Heart right ventricle (tissue), 16 donors: ENCODE results near the gene CXCL11. TPM values are rescaled to one million over a fixed set of nuclear protein-coding genes. Genes with fewer than 3 reads are reported as not detected.

Experiments used
- ATAC-seq, 8 donors: fragments of 200-7000 bp; cut with Tn5 transposase; one replicate each; pipeline ENCODE4 v1.9.1; 2020; ENCODE audit warnings: mild to moderate bottlenecking in 8 of 8, moderate library complexity in 8 of 8, moderate number of reproducible peaks in 1 of 8
- DNase-seq, 2 donors: peaks; one replicate each; pipeline ENCODE4 v3.0.0-alpha.2; 2020
- H3K27ac ChIP-seq, 10 donors: fragments of 200-600 bp; sonication (generic) in 2 of 10; one replicate each; pipeline versions ENCODE4 v1.5.0 to v1.8.0; 2020 to 2022; ENCODE audit warnings: mild to moderate bottlenecking in 3 of 10
- H3K27me3 ChIP-seq, 7 donors: fragments of 200-600 bp; one replicate each; pipeline ENCODE4 v1.8.0; 2021 to 2022; ENCODE audit warnings: mild to moderate bottlenecking in 2 of 7
- H3K36me3 ChIP-seq, 9 donors: fragments of 200-600 bp; sonication (generic) in 1 of 9; one replicate each; pipeline versions ENCODE4 v1.5.0 to v1.8.0; 2020 to 2022; ENCODE audit warnings: mild to moderate bottlenecking in 2 of 9
- H3K4me1 ChIP-seq, 9 donors: fragments of 200-600 bp; sonication (generic) in 1 of 9; one replicate each; pipeline versions ENCODE4 v1.5.0 to v1.8.0; 2020 to 2022; ENCODE audit warnings: mild to moderate bottlenecking in 4 of 9
- H3K4me3 ChIP-seq, 10 donors: fragments of 200-600 bp; sonication (generic) in 2 of 10; one replicate each; pipeline versions ENCODE4 v1.5.0 to v1.8.0; 2020 to 2022; ENCODE audit warnings: mild to moderate bottlenecking in 7 of 10, moderate library complexity in 2 of 10
- H3K9me3 ChIP-seq, 11 donors: fragments of 200-600 bp in 10 of 11; sonication (generic) in 2 of 11; one replicate each; pipeline versions ENCODE4 v1.5.0 to v1.8.0; 2013 to 2022; ENCODE audit warnings: mild to moderate bottlenecking in 2 of 11, control low read depth in 1 of 11, moderate library complexity in 1 of 11
- CTCF ChIP-seq, 9 donors: fragments of 200-600 bp; sonication (generic) in 2 of 9; IDR thresholded peaks; one replicate each; pipeline versions ENCODE4 v1.5.0 to v1.8.0; 2021 to 2022; ENCODE audit warnings: antibody characterized with exemption in 9 of 9, mild to moderate bottlenecking in 5 of 9, moderate library complexity in 1 of 9
- WGBS, 2 donors: extraction: QIAGEN DNeasy Blood & Tissue Kit; methylation state at CpG; one replicate each; pipeline ENCODE4 v1.1.7; 2013; ENCODE audit warnings: inconsistent platforms in 1 of 2; 5-methylcytosine and 5-hydroxymethylcytosine counted together
- intact Hi-C, 10 donors: fragments of 100-400 bp; cut with DNase I; formaldehyde crosslinking; loops; one replicate each; pipeline versions ENCODE4 v1.11.1 to v1.14.2; 2022
- polyA plus RNA-seq, 2 donors: library from polyadenylated mRNA; stranded (reverse); fragments of 200-250 nt; gene quantifications; one replicate each; pipeline ENCODE4 v1.2.3, GENCODE V29; 2013
- total RNA-seq, 10 donors: library from RNA; stranded (reverse); fragmentation: NEBNext Ultra II Directional in 3 of 10; extraction: Animal tissue kit (Norgen Biotek cat#: 25700) in 3 of 10; gene quantifications; one replicate each; pipeline versions ENCODE4 v1.2.1 to v1.2.4, GENCODE V29; 2021 to 2023
- donor health status: Arrhythmogenic right ventricular cardiomyopathy.
- donor health status: ischemic (EF 13 %, LVEDD 7.1; RV severe dilation, severe dysfunction).
- donor health status: healthy with polysubstance abuse.
- donor health status: DM: no; HTN: yes; CAD: no.
- donor health status: DM: no; HTN: no; CAD: no.
- donor health status: ischemic (EF 25% LVEDD 6.9; RV normal size, moderate dysfunction).
- donor health status: ischemic (EF 25% LVEDD 5.7; RV mildly dilated, moderate dysfunction).
- donor health status: healthy.
- donor health status: DM: yes; HTN: yes; CAD: no.
- donor health status: Ischemic cardiomyopathy.
- donor health status: ischemic (EF 35%, LVEDD 5.7; RV mildly dilated, moderate dysfunction).
- donor health status: nonischemic (EF 11% LVEDD 7.7; RV severe dilation, severe dysfunction).
- donor health status: DM: yes; HTN: yes; CAD: no.
- donor health status: PGD.
- donor health status: ischemic (EF 29% LVEDD 5.4; RV normal size, mild dysfunction).
- donor health status: nonischemic (EF 23%, LVEDD 6.1; RV moderate dilation, normal function).

Gene CXCL11
- total and polyA plus RNA-seq, 12 donors: 0.07 to 61.0 (median 0.34) TPM; not detected in 6

DNA sequence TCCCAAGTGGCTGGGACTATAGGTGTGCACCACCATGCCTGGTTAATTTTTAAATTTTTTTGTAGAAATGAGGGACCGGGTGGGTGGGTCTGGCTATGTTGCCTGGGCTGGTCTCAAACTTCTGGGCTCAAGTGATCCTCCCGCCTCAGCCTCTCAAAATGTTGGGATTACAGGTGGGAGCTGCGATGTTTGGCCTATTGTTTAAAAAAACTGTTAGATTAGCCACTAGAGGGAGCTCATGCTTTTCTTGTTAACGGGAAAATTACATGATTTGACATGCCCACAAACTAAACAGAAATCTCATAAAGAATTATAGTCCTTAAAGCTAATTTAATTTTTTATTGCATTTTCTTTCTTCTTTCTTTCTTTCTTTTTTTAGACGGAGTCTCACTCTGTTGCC lies 40.1 kb downstream of the CXCL11 start:
- WGBS, 2 donors: 8 to 12% methylated on average over 5 of the region's 5 CpGs
- H3K27ac ChIP-seq: no peak overlapping the region

GRCh38 chr4:75992462-75992861 lies 43.4 kb downstream of the CXCL11 start:
- H3K9me3 ChIP-seq: no peaks in the 10 kb centered on the region
- H3K27ac ChIP-seq: no peak overlapping the region
- intact Hi-C loops: loop anchor here in 3 of 10 donors (5.0 kb wide), 2 partner anchors 95 to 155 kb away; partner anchors contain the start of gene NUP54 (in 1 of the 3)
- no peaks in the 10 kb centered on the region for H3K27me3 ChIP-seq
- H3K4me3 ChIP-seq: no peak overlapping the region
- no peaks in the 10 kb centered on the region for H3K36me3 ChIP-seq
- TF ChIP-seq CTCF (IDR thresholded peaks at IDR 0.05): no peak
- ATAC-seq (no peak), DNase-seq (no peak)
- 94 to 100% methylated on average over 1 of the region's 1 CpG for WGBS, 2 donors
- H3K4me1 ChIP-seq: peaks cover 0 to 30% (median 21%) of the 10 kb centered on the region in 9 donors

More for the DNA sequence above, 40.1 kb downstream of the CXCL11 start:
- intact Hi-C loops: loop anchor here (1.0 to 5.0 kb wide), 6 partner anchors 70 to 92 kb away; no protein-coding TSS in a partner anchor
- no peaks in the 10 kb centered on the region for H3K36me3 ChIP-seq
- no peaks in the 10 kb centered on the region for H3K27me3 ChIP-seq
- peak; percentile 67 to 83 (median 76) for TF ChIP-seq CTCF (IDR thresholded peaks at IDR 0.05)
- H3K4me3 ChIP-seq: no peak overlapping the region
- no peaks in the 10 kb centered on the region for H3K9me3 ChIP-seq
- ATAC-seq: peak in 4 of 8 donors; percentile 31 to 56 (median 42)
- DNase-seq: no peak
- peaks cover 0 to 6% (median 4%) of the 10 kb centered on the region in 9 donors for H3K4me1 ChIP-seq

DNA sequence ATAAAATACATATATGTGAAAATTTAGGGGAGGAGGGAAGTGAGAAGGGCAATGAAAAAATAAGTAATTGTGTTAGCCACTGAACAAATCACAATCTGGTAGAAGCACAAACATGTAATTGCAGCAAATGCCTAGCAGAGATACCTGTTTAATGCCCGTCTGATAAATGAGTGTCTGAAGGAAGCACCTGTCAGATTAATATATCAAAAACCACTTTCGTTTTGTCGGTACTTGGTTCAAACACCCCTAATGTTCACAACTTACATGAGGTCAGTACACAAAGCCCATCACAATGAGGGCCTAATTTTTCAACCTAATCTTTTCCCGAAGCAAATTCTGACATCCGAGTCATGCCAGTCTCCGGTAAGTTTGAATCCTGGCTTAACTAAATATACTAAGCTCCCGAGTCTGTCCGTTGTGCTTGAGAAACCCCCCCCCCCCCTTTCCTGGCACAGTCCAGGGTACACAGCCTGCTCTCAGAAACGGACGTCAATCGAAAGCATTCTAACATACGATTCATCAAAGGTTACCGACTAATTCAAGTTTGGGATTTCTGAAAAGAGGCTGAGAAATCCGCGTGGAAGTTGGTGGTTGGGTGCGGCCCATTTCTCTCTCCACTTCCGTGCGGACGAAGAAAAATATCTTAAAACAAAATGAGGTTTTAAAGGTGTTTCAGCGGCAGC lies 45.9 kb downstream of the CXCL11 start:
- 0 to 2% methylated on average over 20 of the region's 20 CpGs for WGBS, 2 donors
- intact Hi-C loops: loop anchor here in 3 of 10 donors (5.0 kb wide), 2 partner anchors 97 to 157 kb away; partner anchors contain the start of gene NUP54 (in 1 of the 3)
- ATAC-seq (peak in 5 of 8 donors; percentile 2 to 46 (median 26)), DNase-seq (no peak)
- no peak for TF ChIP-seq CTCF (IDR thresholded peaks at IDR 0.05)
- Histone ChIP-seq H3K4me1 (peaks cover 0 to 30% (median 21%) of the 10 kb centered on the region in 9 donors), H3K9me3 (no peaks in the 10 kb centered on the region), H3K27ac (peak overlapping the region in 9 of 10 donors; percentile 45 to 89 (median 78)), H3K4me3 (peak overlapping the region; percentile 53 to 98 (median 77)), H3K36me3 (no peaks in the 10 kb centered on the region), H3K27me3 (no peaks in the 10 kb centered on the region)

- intact Hi-C loops: no loop called here
- 85 to 89% methylated on average over 3 of the region's 3 CpGs for WGBS, 2 donors
Observed at GRCh38 chr4:75985116-75985515, 50.8 kb downstream of the CXCL11 start.

More at GRCh38 chr4:75985116-75985515, 50.8 kb downstream of the CXCL11 start:
- peaks cover 0 to 24% (median 17%) of the 10 kb centered on the region in 9 donors for H3K4me1 ChIP-seq
- no peak for DNase-seq
- H3K9me3 ChIP-seq: no peaks in the 10 kb centered on the region
- no peak overlapping the region for H3K27ac ChIP-seq
- no peak for TF ChIP-seq CTCF (IDR thresholded peaks at IDR 0.05)
- H3K4me3 ChIP-seq: no peak overlapping the region
- H3K36me3 ChIP-seq: peaks cover 0 to 33% (median 13%) of the 10 kb centered on the region in 9 donors
- no peak for ATAC-seq
- no peaks in the 10 kb centered on the region for H3K27me3 ChIP-seq

Other genes with a start within 250 kb of the CXCL11 start
- gene PPEF2, start 133.6 kb downstream of the CXCL11 start, total RNA-seq: not detected
- not detected for gene PPEF2, start 133.6 kb downstream of the CXCL11 start, polyA plus RNA-seq
- gene NAAA, start 95.1 kb downstream of the CXCL11 start, total RNA-seq: 10 to 100 TPM in 9 of 10 donors, 1 to 10 TPM in 1; 6.4 to 27.4 (median 14.5) TPM
- gene NAAA, start 95.1 kb downstream of the CXCL11 start, polyA plus RNA-seq: 1 to 10 TPM; 6.9 to 7.5 TPM
- gene SDAD1, start 45.1 kb downstream of the CXCL11 start, total RNA-seq: 10 to 100 TPM; 18.1 to 27.2 (median 24.3) TPM
- 10 to 100 TPM in 1 of 2 donors, 1 to 10 TPM in 1; 7.4 to 11.9 TPM for gene SDAD1, start 45.1 kb downstream of the CXCL11 start, polyA plus RNA-seq
- 100 to 1,000 TPM in 1 of 10 donors, 1 to 10 TPM in 2, under 1 TPM in 7; 0.10 to 396 (median 0.60) TPM for gene CXCL9, start 28.6 kb downstream of the CXCL11 start, total RNA-seq
- gene CXCL9, start 28.6 kb downstream of the CXCL11 start, polyA plus RNA-seq: under 1 TPM; 0.37 to 0.48 TPM
- gene CXCL10, start 12.6 kb downstream of the CXCL11 start, total RNA-seq: 100 to 1,000 TPM in 1 of 10 donors, 1 to 10 TPM in 3, under 1 TPM in 4, not detected in 2; 0.40 to 191 (median 1.0) TPM
- under 1 TPM; 0.14 to 0.22 TPM for gene CXCL10, start 12.6 kb downstream of the CXCL11 start, polyA plus RNA-seq
- gene ART3, start 38.6 kb upstream of the CXCL11 start, total RNA-seq: 100 to 1,000 TPM in 3 of 10 donors, 10 to 100 TPM in 7; 38.4 to 250 (median 65.4) TPM
- gene ART3, start 38.6 kb upstream of the CXCL11 start, polyA plus RNA-seq: 100 to 1,000 TPM in 1 of 2 donors, 10 to 100 TPM in 1; 67.3 to 108 TPM
- gene NUP54, start 112.3 kb upstream of the CXCL11 start, total RNA-seq: 10 to 100 TPM; 16.1 to 22.6 (median 18.9) TPM
- gene NUP54, start 112.3 kb upstream of the CXCL11 start, polyA plus RNA-seq: 10 to 100 TPM in 1 of 2 donors, 1 to 10 TPM in 1; 9.6 to 25.8 TPM
- 100 to 1,000 TPM in 4 of 10 donors, 10 to 100 TPM in 6; 76.6 to 199 (median 94.9) TPM for gene SCARB2, start 177.8 kb upstream of the CXCL11 start, total RNA-seq
- gene SCARB2, start 177.8 kb upstream of the CXCL11 start, polyA plus RNA-seq: 100 to 1,000 TPM; 119 to 125 TPM
- gene FAM47E, start 215.7 kb upstream of the CXCL11 start, total RNA-seq: 1 to 10 TPM; 2.1 to 6.3 (median 3.1) TPM
- gene FAM47E, start 215.7 kb upstream of the CXCL11 start, polyA plus RNA-seq: 1 to 10 TPM in 1 of 2 donors, under 1 TPM in 1; 0.68 to 4.7 TPM